Measurements from ENCODE around the gene MDGA2.

GRCh38 chr14:47179906-47180305 is 495.5 kb downstream of the MDGA2 start:
- TF ChIP-seq CTCF (IDR thresholded peaks at IDR 0.05; ENCODE audit: insufficient read depth, low read length, poor library complexity, severe bottlenecking) = no peak
- no peak for TF ChIP-seq EZH2phosphoT487 (conservative IDR thresholded peaks at IDR 0.05; ENCODE audit: low read length)

All from SU-DHL-6 (cell line).